Activated CD4-positive, alpha-beta memory T cell treated with anti-CD3 and anti-CD28 coated beads for 36 hours (primary cell): ENCODE results near the gene PIAS3. TPM values are rescaled to one million over a fixed set of nuclear protein-coding genes. Genes with fewer than 3 reads are reported as not detected.
"Not testable (repeated sequence)": the region's sequence is repeated elsewhere in the genome, so short reads cannot be mapped to it uniquely, and the experiment has no call there.

Experiments
- CTCF ChIA-PET: fragments of 350-600 bp; sonication (Branson Sonifier 250); formaldehyde crosslinking; loops from one replicate; lab custom pipeline; 2021; ENCODE audit warnings: antibody characterized with exemption, inconsistent platforms; lab: Charles Lee
- POLR2A ChIA-PET: fragments of 350-600 bp; sonication (Branson Sonifier 250); formaldehyde crosslinking; loops from one replicate; lab custom pipeline; 2021; ENCODE audit warnings: antibody characterized with exemption; lab: Charles Lee
- DNase-seq: peaks from one replicate; pipeline ENCODE4 v3.0.0-alpha.2; 2020
- H3K27ac Mint-ChIP-seq: one replicate; pipeline ENCODE4 v1.8.0; 2021; ENCODE audit warnings: mixed read lengths
- H3K27me3 Mint-ChIP-seq: one replicate; pipeline ENCODE4 v1.8.0; 2021; ENCODE audit warnings: mixed read lengths
- H3K36me3 Mint-ChIP-seq: one replicate; pipeline ENCODE4 v1.8.0; 2021; ENCODE audit warnings: mixed read lengths
- H3K4me1 Mint-ChIP-seq: one replicate; pipeline ENCODE4 v1.8.0; 2021; ENCODE audit warnings: low read depth, mixed read lengths
- H3K4me3 Mint-ChIP-seq: one replicate; pipeline ENCODE4 v1.8.0; 2021; ENCODE audit warnings: mild to moderate bottlenecking, mixed read lengths
- H3K9me3 Mint-ChIP-seq: one replicate; pipeline ENCODE4 v1.8.0; 2021; ENCODE audit warnings: mixed read lengths
- intact Hi-C: fragments of 100-400 bp; cut with micrococcal nuclease; formaldehyde crosslinking; loops from one replicate; pipeline ENCODE4 v1.15.1; 2023
- total RNA-seq, 2 experiments: library from RNA; stranded (reverse); gene quantifications; one replicate each; pipeline ENCODE4 v1.2.3, GENCODE V29; 2021

The PIAS3 gene
- total RNA-seq, 2 experiments from 2014 or later = 17.8 to 17.9 TPM

- POLR2A ChIA-PET = interaction anchor here (0.7 to 2.4 kb wide), 5 partner anchors 21 to 141 kb away, joined by 3 to 10 read pairs (median 4); partner anchors contain the start of genes ANKRD34A, NUDT17, PIAS3 and POLR3GL
- Mint-ChIP-seq H3K36me3 (peaks cover 33% of the 10 kb centered on the region), H3K9me3 (no peaks in the 10 kb centered on the region), H3K4me1 (peaks cover 47% of the 10 kb centered on the region), H3K4me3 (peak within 1 kb of the TSS; percentile 96), H3K27me3 (no peaks in the 10 kb centered on the region), H3K27ac (peak within 1 kb of the TSS; percentile 95)
- intact Hi-C loops = no loop called here
- CTCF ChIA-PET = interaction anchor here (0.7 to 16.5 kb wide), 3 partner anchors 23 to 174 kb away, joined by 3 to 154 read pairs (median 4); partner anchors contain the start of gene NUDT17
- DNase-seq = peak; percentile 89
These were observed 35.0 kb downstream of the PIAS3 start, which contains the start of the genes POLR3C and RNF115 for GRCh38 chr1:145823565-145824498. Gene POLR3C, plus strand, starts transcription at chr1:145824200. Its CDS starts 1,577 bp downstream, at chr1:145825777. Gene RNF115, minus strand, starts transcription at chr1:145824095. Its CDS starts 222 bp downstream, at chr1:145823873.

DNA sequence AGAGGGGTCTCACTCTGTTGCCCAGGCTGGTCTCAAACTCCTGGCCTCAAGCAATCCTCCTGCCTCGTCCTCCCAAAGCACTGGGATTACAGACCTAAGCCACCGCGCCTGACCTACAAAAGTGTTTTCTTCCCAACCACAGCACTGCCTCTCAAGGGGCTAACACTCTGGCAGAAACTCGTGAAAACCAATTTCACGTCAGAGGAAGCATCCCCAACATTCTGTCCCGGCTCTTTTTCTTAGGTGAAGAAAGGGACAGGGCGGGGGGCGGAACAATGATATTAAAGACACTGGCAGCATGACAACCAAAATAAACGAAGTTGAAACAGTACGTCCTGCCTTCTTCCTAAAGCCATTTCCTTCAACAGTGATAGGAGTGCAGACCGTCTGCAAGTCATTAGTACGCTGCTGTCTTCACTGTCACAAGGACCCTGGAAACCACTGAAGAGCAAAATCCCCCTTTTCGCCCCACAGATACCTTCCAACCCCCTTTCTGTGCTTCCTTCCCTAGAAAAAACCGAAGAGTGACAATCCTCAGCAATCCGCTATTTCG, 36.0 kb downstream of the PIAS3 start:
- not testable (repeated sequence) for DNase-seq

DNA sequence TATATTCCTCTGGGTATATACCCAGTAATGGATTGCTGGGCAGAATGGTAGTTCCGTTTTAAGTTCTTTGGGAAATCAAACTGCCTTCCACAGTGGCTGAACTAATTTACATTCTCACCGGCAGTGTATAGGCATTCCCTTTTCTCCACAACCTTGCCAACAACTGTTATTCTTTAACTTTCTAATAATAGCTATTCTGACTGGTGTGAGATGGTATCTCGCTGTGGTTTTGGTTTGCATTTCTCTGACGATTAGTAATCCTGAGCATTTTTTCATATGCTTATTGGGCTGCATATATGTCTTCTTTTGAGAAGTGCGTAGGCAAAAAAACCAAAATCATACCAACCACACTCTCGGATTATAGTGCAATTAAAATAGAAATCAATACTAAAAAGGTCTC, 40.8 kb downstream of the PIAS3 start:
- H3K27me3 Mint-ChIP-seq, CTCF ChIA-PET, DNase-seq, H3K36me3 Mint-ChIP-seq, H3K27ac Mint-ChIP-seq, POLR2A ChIA-PET, H3K4me3 Mint-ChIP-seq, H3K9me3 Mint-ChIP-seq, intact Hi-C loops: not testable (repeated sequence)
- H3K4me1 Mint-ChIP-seq = peaks cover 12% of the 10 kb centered on the region

More for the DNA sequence above, 36.0 kb downstream of the PIAS3 start:
- H3K9me3 Mint-ChIP-seq, intact Hi-C loops, H3K4me3 Mint-ChIP-seq, H3K27me3 Mint-ChIP-seq, H3K27ac Mint-ChIP-seq: not testable (repeated sequence)
- peaks cover 37% of the 10 kb centered on the region for H3K4me1 Mint-ChIP-seq
- peaks cover 24% of the 10 kb centered on the region for H3K36me3 Mint-ChIP-seq
- CTCF ChIA-PET = interaction anchor here (16.5 kb wide), 1 partner anchor 24 kb away, joined by 154 read pairs; the partner anchor contains the start of gene NUDT17
- POLR2A ChIA-PET = interaction anchor here (2.4 kb wide), 1 partner anchor 36 kb away, joined by 10 read pairs; the partner anchor contains the start of gene PIAS3

DNA sequence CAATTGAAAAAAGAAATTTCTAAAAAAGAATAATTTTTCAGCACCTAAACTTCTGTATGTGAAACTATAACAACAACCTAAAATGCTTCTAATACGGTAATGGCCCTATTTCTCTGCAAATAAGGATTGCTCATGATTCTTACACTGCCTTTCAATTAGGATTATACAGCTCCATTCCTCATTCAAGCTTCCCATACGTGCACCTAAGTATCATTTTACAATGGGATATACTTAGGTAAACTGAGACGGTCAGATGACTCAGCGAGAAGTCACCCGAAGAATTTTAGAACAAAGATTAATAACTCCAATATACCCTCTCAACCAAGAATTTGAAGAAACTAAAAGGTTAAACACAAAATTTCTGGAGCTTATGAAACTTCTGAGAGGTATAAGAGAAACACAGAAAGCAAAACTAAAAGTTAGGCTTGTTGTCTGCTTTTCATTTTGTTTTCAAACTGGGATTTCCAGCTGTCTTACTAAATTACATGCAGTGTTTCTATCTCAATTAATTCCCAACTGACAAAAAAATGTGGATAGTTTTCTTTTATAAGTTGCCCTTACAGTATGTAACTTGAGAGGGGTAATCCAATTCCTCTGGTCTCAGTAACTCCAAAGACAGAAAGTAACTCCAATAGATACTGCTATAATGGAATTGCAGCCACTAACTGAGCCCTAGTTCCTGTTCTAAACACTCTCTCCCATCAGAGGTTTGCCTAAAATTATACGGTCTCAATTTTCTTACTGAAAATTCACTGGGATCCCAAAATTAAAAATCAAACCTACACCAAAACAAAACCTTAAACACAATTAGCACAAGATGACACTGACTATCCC, 45.7 kb downstream of the PIAS3 start:
- DNase-seq, H3K4me1 Mint-ChIP-seq, H3K36me3 Mint-ChIP-seq, H3K4me3 Mint-ChIP-seq, intact Hi-C loops, H3K27ac Mint-ChIP-seq, H3K9me3 Mint-ChIP-seq, CTCF ChIA-PET, H3K27me3 Mint-ChIP-seq, POLR2A ChIA-PET: not testable (repeated sequence)

DNA sequence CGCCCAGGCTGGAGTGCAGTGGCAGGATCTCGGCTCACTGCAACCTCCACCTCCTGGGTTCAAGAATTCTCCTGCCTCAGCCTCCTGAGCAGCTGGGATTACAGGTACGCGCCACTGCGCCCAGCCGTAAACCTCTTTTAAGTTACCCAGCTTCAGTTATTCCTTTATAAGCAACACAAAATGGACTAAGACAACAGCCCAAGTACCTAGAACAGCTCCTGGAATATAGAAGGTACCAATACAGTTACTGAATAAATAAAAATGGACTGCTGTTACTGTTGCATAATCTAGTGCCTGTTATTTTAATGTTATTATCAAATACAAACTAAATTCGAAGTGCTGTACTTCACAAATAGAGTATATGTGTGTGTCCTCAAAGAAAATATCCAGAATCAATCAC, 52.0 kb downstream of the PIAS3 start:
- POLR2A ChIA-PET = no interaction called here
- H3K4me3 Mint-ChIP-seq = no peak overlapping the region

GRCh38 chr1:145806408-145806807, 52.5 kb downstream of the PIAS3 start:
- Mint-ChIP-seq H3K4me3 (no peak overlapping the region), H3K4me1 (peaks cover 30% of the 10 kb centered on the region), H3K36me3 (no peaks in the 10 kb centered on the region), H3K27me3 (no peaks in the 10 kb centered on the region), H3K9me3 (no peaks in the 10 kb centered on the region), H3K27ac (no peak overlapping the region)
- CTCF ChIA-PET = interaction anchor here (0.8 to 1.3 kb wide), 2 partner anchors 39 to 85 kb away, joined by 3 read pairs; partner anchors contain the start of gene NUDT17
- POLR2A ChIA-PET = no interaction called here
- no peak for DNase-seq
- intact Hi-C loops = no loop called here

More for the DNA sequence above, 52.0 kb downstream of the PIAS3 start:
- DNase-seq = no peak
- no peaks in the 10 kb centered on the region for H3K9me3 Mint-ChIP-seq
- H3K4me1 Mint-ChIP-seq = peaks cover 27% of the 10 kb centered on the region
- intact Hi-C loops = no loop called here
- H3K36me3 Mint-ChIP-seq = no peaks in the 10 kb centered on the region
- no peaks in the 10 kb centered on the region for H3K27me3 Mint-ChIP-seq
- H3K27ac Mint-ChIP-seq = no peak overlapping the region
- CTCF ChIA-PET = interaction anchor here (0.8 to 1.3 kb wide), 2 partner anchors 38 to 85 kb away, joined by 3 read pairs; partner anchors contain the start of gene NUDT17

- Mint-ChIP-seq H3K36me3 (no peaks in the 10 kb centered on the region), H3K4me1 (peaks cover 31% of the 10 kb centered on the region), H3K9me3 (no peaks in the 10 kb centered on the region), H3K27me3 (no peaks in the 10 kb centered on the region), H3K27ac (no peak overlapping the region), H3K4me3 (no peak overlapping the region)
- ChIA-PET POLR2A (no interaction called here), CTCF (interaction anchor here (1.4 kb wide), 1 partner anchor 42 kb away, joined by 4 read pairs; no protein-coding TSS in a partner anchor)
- no peak for DNase-seq
- intact Hi-C loops = no loop called here
These were observed 53.8 kb downstream of the PIAS3 start for GRCh38 chr1:145805057-145805456.

- CTCF ChIA-PET = interaction anchor here (0.7 to 1.4 kb wide), 3 partner anchors 19 to 42 kb away, joined by 4 to 5 read pairs (median 4); partner anchors contain the start of gene NUDT17
- intact Hi-C loops = no loop called here
These were observed 54.4 kb downstream of the PIAS3 start for GRCh38 chr1:145804235-145805045.

DNA sequence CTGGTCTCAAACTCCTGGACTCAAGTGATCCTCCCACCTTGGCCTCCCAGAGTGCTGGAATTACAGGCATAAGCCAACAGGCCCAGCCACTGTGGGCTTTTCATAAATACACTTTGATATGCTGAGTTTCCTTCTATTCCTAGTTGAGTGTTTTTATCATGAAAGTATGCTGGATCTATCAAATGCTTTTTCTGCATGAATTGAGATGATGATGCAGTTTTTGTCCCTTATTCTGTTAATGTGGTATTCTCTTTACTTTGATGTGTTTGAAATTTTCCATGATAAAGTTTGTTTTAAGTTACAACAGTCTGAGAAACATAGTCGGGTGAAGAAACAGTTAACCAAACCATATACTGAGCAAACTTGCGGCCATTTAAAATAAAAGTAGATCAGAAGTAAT, 59.1 kb downstream of the PIAS3 start:
- intact Hi-C loops = no loop called here
- ChIA-PET CTCF (no interaction called here), POLR2A (no interaction called here)
- Mint-ChIP-seq H3K36me3 (peaks cover 28% of the 10 kb centered on the region), H3K9me3 (peaks cover 24% of the 10 kb centered on the region), H3K4me3 (no peak overlapping the region), H3K27ac (no peak overlapping the region), H3K27me3 (no peaks in the 10 kb centered on the region), H3K4me1 (peaks cover 22% of the 10 kb centered on the region)
- DNase-seq = no peak

More at GRCh38 chr1:145804235-145805045, 54.4 kb downstream of the PIAS3 start:
- H3K4me3 Mint-ChIP-seq = no peak overlapping the region
- no peak overlapping the region for H3K27ac Mint-ChIP-seq
- H3K27me3 Mint-ChIP-seq = no peaks in the 10 kb centered on the region
- H3K9me3 Mint-ChIP-seq = no peaks in the 10 kb centered on the region
- peaks cover 31% of the 10 kb centered on the region for H3K4me1 Mint-ChIP-seq
- peaks cover 2% of the 10 kb centered on the region for H3K36me3 Mint-ChIP-seq
- POLR2A ChIA-PET = no interaction called here
- no peak for DNase-seq
